Measurements from ENCODE around the gene FXYD4. TPM values are rescaled to one million over a fixed set of nuclear protein-coding genes. Genes with fewer than 3 reads are reported as not detected.

The FXYD4 gene
- polyA plus RNA-seq, 1 of the 3 experiments (the other 2 are of a cell fraction), result not detected

- DNase-seq, result no peak
- WGBS (ENCODE audit: low lambda C conversion rate), result 9% methylated on average over 2 of the region's 2 CpGs
- no peaks in the 10 kb centered on the region for H3K9me3 ChIP-seq
- no peaks in the 10 kb centered on the region for H3K79me2 ChIP-seq (ENCODE audit: insufficient read depth)
- CTCF ChIA-PET, result interaction anchor here (1.8 kb wide), 1 partner anchor 62 kb away, joined by 7 read pairs; no protein-coding TSS in a partner anchor
- H3K4me3 ChIP-seq (ENCODE audit: low read depth in 2 of 2, low read length in 1 of 2), result no peak overlapping the region
- peaks cover 5 to 12% of the 10 kb centered on the region in 2 experiments; a peak in 3 of 4 replicates for H3K4me1 ChIP-seq (ENCODE audit: control insufficient read depth in 1 of 2, insufficient read depth in 2 of 2, low read depth in 1 of 2, low read length in 1 of 2)
- no peaks in the 10 kb centered on the region for H3K36me3 ChIP-seq (replicated peaks in 1 of 2; ENCODE audit: control insufficient read depth in 1 of 2, insufficient read depth in 2 of 2, low read length in 1 of 2)
- no peak overlapping the region for H3K27ac ChIP-seq (ENCODE audit: low read depth in 2 of 2, low read length in 1 of 2)
- H3K9me2 ChIP-seq, result no peaks in the 10 kb centered on the region
- H4K20me1 ChIP-seq (ENCODE audit: insufficient read depth), result no peaks in the 10 kb centered on the region
- H3K27me3 ChIP-seq (ENCODE audit: insufficient read depth), result no peaks in the 10 kb centered on the region
- H2AFZ ChIP-seq (ENCODE audit: low read depth), result no peak overlapping the region
- H3F3A ChIP-seq (replicated peaks; ENCODE audit: insufficient read depth), result peaks cover 13% of the 10 kb centered on the region
- POLR2A ChIA-PET, result no interaction called here
- no peak overlapping the region for H3K4me2 ChIP-seq
- peak; percentile 50; the same call in 1 of the 2 replicates for TF ChIP-seq RCOR1 (IDR thresholded peaks at IDR 0.05; ENCODE audit: low read length)
- TF ChIP-seq ZBTB33 (IDR thresholded peaks at IDR 0.05; ENCODE audit: borderline replicate concordance, low read depth), result no peak
- H3K9ac ChIP-seq, result no peak overlapping the region
These were observed 16.5 kb upstream of the FXYD4 start for GRCh38 chr10:43354879-43355380.

- Histone ChIP-seq H3K9me2 (no peaks in the 10 kb centered on the region), H3F3A (replicated peaks; ENCODE audit: insufficient read depth) (peaks cover 13% of the 10 kb centered on the region), H4K20me1 (ENCODE audit: insufficient read depth) (no peaks in the 10 kb centered on the region), H3K79me2 (ENCODE audit: insufficient read depth) (no peaks in the 10 kb centered on the region), H3K27me3 (ENCODE audit: insufficient read depth) (no peaks in the 10 kb centered on the region), H3K4me2 (peak overlapping the region; percentile 26; the same call in 1 of the 2 replicates), H3K9me3 (no peaks in the 10 kb centered on the region), H3K36me3 (replicated peaks in 1 of 2; ENCODE audit: control insufficient read depth in 1 of 2, insufficient read depth in 2 of 2, low read length in 1 of 2) (no peaks in the 10 kb centered on the region), H3K4me3 (ENCODE audit: low read depth in 2 of 2, low read length in 1 of 2) (no peak overlapping the region), H3K4me1 (ENCODE audit: control insufficient read depth in 1 of 2, insufficient read depth in 2 of 2, low read depth in 1 of 2, low read length in 1 of 2) (peaks cover 3 to 5% of the 10 kb centered on the region in 2 experiments; a peak in 3 of 4 replicates), H3K9ac (no peak overlapping the region), H2AFZ (ENCODE audit: low read depth) (no peak overlapping the region; the same call in 1 of the 2 replicates), H3K27ac (ENCODE audit: low read depth in 2 of 2, low read length in 1 of 2) (no peak overlapping the region)
- no peak for DNase-seq
- 43% methylated on average over 4 of the region's 4 CpGs for WGBS (ENCODE audit: low lambda C conversion rate)
- ChIA-PET POLR2A (interaction anchor here (0.6 kb wide), 1 partner anchor 67 kb away, joined by 3 read pairs; no protein-coding TSS in a partner anchor), CTCF (interaction anchor here (1.0 to 1.6 kb wide), 3 partner anchors 7 to 151 kb away, joined by 3 to 7 read pairs (median 5); no protein-coding TSS in a partner anchor)
- TF ChIP-seq FOXM1 (IDR thresholded peaks at IDR 0.05; ENCODE audit: low read depth) (no peak), TEAD4 (IDR thresholded peaks at IDR 0.05; ENCODE audit: borderline replicate concordance, insufficient read depth) (no peak)
These were observed 15.6 kb upstream of the FXYD4 start for GRCh38 chr10:43355749-43356371.

GRCh38 chr10:43360086-43360485 lies 11.3 kb upstream of the FXYD4 start:
- no peak overlapping the region for H3K9ac ChIP-seq
- H3K79me2 ChIP-seq (ENCODE audit: insufficient read depth), result no peaks in the 10 kb centered on the region
- no peak overlapping the region for H3K4me2 ChIP-seq
- H3K27me3 ChIP-seq (ENCODE audit: insufficient read depth), result no peaks in the 10 kb centered on the region
- no peak overlapping the region for H3K4me3 ChIP-seq (ENCODE audit: low read depth in 2 of 2, low read length in 1 of 2)
- CTCF ChIA-PET, result interaction anchor here (0.7 to 1.5 kb wide), 3 partner anchors 12 to 100 kb away, joined by 3 to 4 read pairs (median 3); no protein-coding TSS in a partner anchor
- no peak overlapping the region for H3K27ac ChIP-seq (ENCODE audit: low read depth in 2 of 2, low read length in 1 of 2)
- H2AFZ ChIP-seq (ENCODE audit: low read depth), result no peak overlapping the region
- POLR2A ChIA-PET, result no interaction called here
- peaks cover 0 to 9% of the 10 kb centered on the region in 2 experiments; a peak in 1 of 4 replicates for H3K4me1 ChIP-seq (ENCODE audit: control insufficient read depth in 1 of 2, insufficient read depth in 2 of 2, low read depth in 1 of 2, low read length in 1 of 2)
- 81% methylated on average over 6 of the region's 6 CpGs for whole genome bisulfite sequencing (ENCODE audit: low lambda C conversion rate)
- no peaks in the 10 kb centered on the region for H4K20me1 ChIP-seq (ENCODE audit: insufficient read depth)
- no peaks in the 10 kb centered on the region for H3K9me3 ChIP-seq
- no peaks in the 10 kb centered on the region for H3F3A ChIP-seq (replicated peaks; ENCODE audit: insufficient read depth)
- H3K9me2 ChIP-seq, result no peaks in the 10 kb centered on the region
- DNase-seq, result no peak
- TF ChIP-seq NFIC (IDR thresholded peaks at IDR 0.05; ENCODE audit: borderline replicate concordance), result no peak
- H3K36me3 ChIP-seq (replicated peaks in 1 of 2; ENCODE audit: control insufficient read depth in 1 of 2, insufficient read depth in 2 of 2, low read length in 1 of 2), result no peaks in the 10 kb centered on the region
